HCT116 (cell line): ENCODE data around the gene PIGO. TPM values are rescaled to one million over a fixed set of nuclear protein-coding genes. Genes with fewer than 3 reads are reported as not detected.

Experiments
- ATAC-seq: fragments of 200-7000 bp; cut with Tn5 transposase; 2 replicates; pipeline ENCODE4 v1.9.1; 2020; ENCODE audit warnings: mild to moderate bottlenecking, moderate library complexity
- BruUV-seq: library from RNA; stranded (reverse); fragments of 400-500 nt; replicated peaks from 2 replicates; lab custom pipeline; 2021; lab: Mats Ljungman, UMichigan
- CTCF ChIA-PET: fragments of 300-600 bp; sonication (Branson Sonifier 250); formaldehyde crosslinking; loops from one replicate; lab custom pipeline; 2021; ENCODE audit warnings: antibody characterized with exemption; lab: Charles Lee
- POLR2A ChIA-PET: fragments of 300-600, 350-600 bp; sonication (Branson Sonifier 250); formaldehyde crosslinking; loops from one replicate; lab custom pipeline; 2021; ENCODE audit warnings: antibody characterized with exemption; lab: Charles Lee
- RAD21 ChIA-PET, 2 experiments: fragments of 300-600 bp; sonication (Branson Sonifier 250); formaldehyde crosslinking; loops; one replicate each; lab custom pipeline; 2023; ENCODE audit warnings: low total read pairs in 2 of 2; ENCODE audit not compliant: uncharacterized antibody in 2 of 2, unreplicated experiment in 2 of 2, low non-redundant PET in 1 of 2; lab: Charles Lee
- DNase-seq: peaks from one replicate; pipeline ENCODE4 v3.0.0-alpha.2; 2010; ENCODE audit warnings: low read depth, low spot score
- H2AFZ ChIP-seq: fragments of 200-600 bp; shearing (Covaris generic), sonication (generic); 2 replicates; pipeline ENCODE4 v1.6.1; 2017; ENCODE audit warnings: low read depth, mixed run types, mixed read lengths, antibody characterized with exemption, low read length; ENCODE audit not compliant: poor library complexity, severe bottlenecking
- H3K27ac ChIP-seq: 2 replicates; pipeline ENCODE4 v1.5.1; 2012; ENCODE audit warnings: low read depth, low read length
- H3K27me3 ChIP-seq: fragments of 200-600 bp; sonication (generic); 2 replicates; pipeline ENCODE4 v1.6.1; 2016; ENCODE audit warnings: mixed run types, low read length, mixed read lengths; ENCODE audit not compliant: insufficient read depth
- H3K36me3 ChIP-seq, 2 experiments: fragments of 200-500 bp in 1 of 2; fragments of 200-600 bp in 1 of 2; sonication (Bioruptor generic) in 1 of 2; sonication (generic) in 1 of 2; 2 replicates each; pipeline versions ENCODE4 v1.5.1 to v1.6.1; 2014 to 2016; ENCODE audit warnings: low read length in 2 of 2, inconsistent platforms in 1 of 2, mixed read lengths in 1 of 2, mixed run types in 1 of 2; ENCODE audit not compliant: insufficient read depth in 2 of 2, control insufficient read depth in 1 of 2
- H3K4me1 ChIP-seq, 2 experiments: fragments of 200-600 bp in 1 of 2; sonication (generic) in 1 of 2; 2 replicates each; pipeline versions ENCODE4 v1.5.1 to v1.6.1; 2012 to 2017; ENCODE audit warnings: low read length in 2 of 2, inconsistent platforms in 1 of 2, mild to moderate bottlenecking in 1 of 2, mixed read lengths in 1 of 2, mixed run types in 1 of 2, moderate library complexity in 1 of 2; ENCODE audit not compliant: insufficient read depth in 2 of 2, control insufficient read depth in 1 of 2
- H3K4me2 ChIP-seq: fragments of 200-600 bp; sonication (generic); 2 replicates; pipeline ENCODE4 v1.6.1; 2017; ENCODE audit warnings: mixed run types, low read length, mixed read lengths
- H3K4me3 ChIP-seq, 2 experiments: fragments of 200-600 bp in 1 of 2; sonication (generic) in 1 of 2; replicated peaks in 1 of 2; 2 replicates each; pipeline ENCODE4 v1.5.1; 2011 to 2016; ENCODE audit warnings: low read length in 2 of 2, control low read depth in 1 of 2, low read depth in 1 of 2, mild to moderate bottlenecking in 1 of 2, mixed read lengths in 1 of 2, mixed run types in 1 of 2
- H3K79me2 ChIP-seq: fragments of 200-600 bp; sonication (generic); 2 replicates; pipeline ENCODE4 v1.6.1; 2017; ENCODE audit warnings: mild to moderate bottlenecking, mixed run types, low read length, moderate library complexity, mixed read lengths; ENCODE audit not compliant: insufficient read depth
- H3K9ac ChIP-seq: fragments of 200-600 bp; sonication (generic); 2 replicates; pipeline ENCODE4 v1.6.1; 2016; ENCODE audit warnings: low read length, mixed read lengths
- H3K9me2 ChIP-seq: fragments of 200-600 bp; sonication (generic), shearing (Covaris generic); 2 replicates; pipeline ENCODE4 v1.6.1; 2017; ENCODE audit warnings: mixed run types, mild to moderate bottlenecking, moderate library complexity; ENCODE audit not compliant: insufficient read depth
- H3K9me3 ChIP-seq, 2 experiments: fragments of 200-500 bp in 1 of 2; fragments of 200-600 bp in 1 of 2; sonication (Bioruptor generic) in 1 of 2; sonication (generic) in 1 of 2; 2 replicates each; pipeline ENCODE4 v1.6.1; 2014 to 2017; ENCODE audit warnings: low read length in 2 of 2, mixed read lengths in 2 of 2, inconsistent platforms in 1 of 2, low read depth in 1 of 2, mild to moderate bottlenecking in 1 of 2, mixed run types in 1 of 2, moderate library complexity in 1 of 2; ENCODE audit not compliant: control insufficient read depth in 1 of 2, insufficient read depth in 1 of 2
- H4K20me1 ChIP-seq: fragments of 200-600 bp; sonication (generic), shearing (Covaris generic); 2 replicates; pipeline ENCODE4 v1.6.1; 2017; ENCODE audit warnings: mixed run types, mild to moderate bottlenecking, moderate library complexity; ENCODE audit not compliant: insufficient read depth
- CTCF ChIP-seq, 3 experiments: fragments of 200-600 bp in 1 of 3; sonication (generic) in 1 of 3; IDR thresholded peaks in 2 of 3; conservative IDR thresholded peaks in 1 of 3; 2 replicates each; pipeline ENCODE4 v1.5.1; 2012 to 2017; ENCODE audit warnings: low read depth in 2 of 3, low read length in 2 of 3, antibody characterized with exemption in 1 of 3, borderline replicate concordance in 1 of 3, control low read depth in 1 of 3, mild to moderate bottlenecking in 1 of 3, mixed read lengths in 1 of 3, mixed run types in 1 of 3, moderate library complexity in 1 of 3; ENCODE audit not compliant: insufficient read depth in 1 of 3
- ELF1 ChIP-seq: IDR thresholded peaks from 2 replicates; pipeline ENCODE4 v1.6.1; 2012; ENCODE audit warnings: low read depth, borderline replicate concordance
- EZH2 ChIP-seq: fragments of 200-600 bp; sonication (generic); IDR thresholded peaks from 2 replicates; pipeline ENCODE4 v1.6.1; 2017; ENCODE audit warnings: antibody characterized with exemption, mixed run types
- MAX ChIP-seq: IDR thresholded peaks from 2 replicates; pipeline ENCODE4 v1.6.1; 2012
- POLR2A ChIP-seq: IDR thresholded peaks from 2 replicates; pipeline ENCODE4 v1.7.0; 2011; ENCODE audit warnings: borderline replicate concordance; ENCODE audit not compliant: insufficient read depth, insufficient read length; ENCODE audit errors: extremely low read depth
- REST ChIP-seq: IDR thresholded peaks from 2 replicates; pipeline ENCODE4 v1.6.1; 2012; ENCODE audit warnings: low read depth
- SIN3A ChIP-seq: IDR thresholded peaks from 2 replicates; pipeline ENCODE4 v1.6.1; 2012; ENCODE audit warnings: low read depth
- SP1 ChIP-seq: IDR thresholded peaks from 2 replicates; pipeline ENCODE4 v1.6.1; 2012; ENCODE audit warnings: low read depth
- YY1 ChIP-seq: IDR thresholded peaks from 2 replicates; pipeline ENCODE4 v1.6.1; 2011; ENCODE audit warnings: low read length, low read depth, moderate library complexity, mild to moderate bottlenecking; ENCODE audit not compliant: insufficient replicate concordance; ENCODE audit errors: extremely low read depth
- ZFX ChIP-seq: fragments of 450-650 bp; IDR thresholded peaks from 2 replicates; pipeline ENCODE4 v1.6.1; 2017
- ZNF274 ChIP-seq: fragments of 200-500 bp; sonication (Bioruptor generic); IDR thresholded peaks from 2 replicates; pipeline ENCODE4 v1.6.1; 2014; ENCODE audit warnings: mild to moderate bottlenecking, low read depth, low read length, inconsistent platforms
- intact Hi-C: fragments of 100-400 bp; cut with micrococcal nuclease; formaldehyde crosslinking; loops from 2 replicates; pipeline ENCODE4 v1.10.0; 2022
- total RNA-seq: library from RNA; stranded (reverse); gene quantifications from one replicate; pipeline ENCODE4 v1.2.1, GENCODE V29; 2021; ENCODE audit not compliant: unreplicated experiment

Gene PIGO
- total RNA-seq, 1 experiment from 2014 or later, result 24.0 TPM

DNA sequence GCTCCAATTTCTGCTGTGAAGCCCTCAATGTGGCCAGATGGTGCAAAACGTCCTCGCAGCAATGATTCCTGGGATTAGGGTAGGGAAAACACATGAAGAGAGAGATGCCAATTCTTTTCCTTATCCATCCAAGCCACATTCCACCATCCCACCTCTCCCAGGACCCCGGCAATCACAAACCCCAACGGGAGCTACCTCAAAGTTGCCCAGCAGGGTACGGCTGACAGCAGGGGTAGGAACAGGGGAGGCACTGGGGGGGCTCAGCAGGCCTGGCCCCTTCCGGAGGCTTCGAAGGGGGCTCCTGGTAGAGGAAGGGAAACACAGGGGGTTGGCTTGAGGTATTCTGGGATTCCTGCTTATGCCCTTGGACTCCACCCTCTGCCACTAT lies 9.9 kb upstream of the PIGO start (continued):
- TF ChIP-seq CTCF (IDR thresholded peaks at IDR 0.05 in 2 of 3, conservative IDR thresholded peaks at IDR 0.05 in 1 of 3; ENCODE audit: borderline replicate concordance in 1 of 3, insufficient read depth in 1 of 3, low read depth in 2 of 3, low read length in 2 of 3) (no peak), REST (no peak), ELF1 (no peak), EZH2 (no peak), POLR2A (no peak)
- TF ChIP-seq, all 23 proteins: peak for 0

- Histone ChIP-seq H3K9me3 (no peaks in the 10 kb centered on the region), H4K20me1 (no peaks in the 10 kb centered on the region), H3K27me3 (no peaks in the 10 kb centered on the region), H3K79me2 (peaks cover 22% of the 10 kb centered on the region), H3K4me2 (no peak overlapping the region), H3K36me3 (peaks cover 7 to 10% of the 10 kb centered on the region in 2 experiments), H3K9me2 (no peaks in the 10 kb centered on the region), H3K9ac (no peak overlapping the region), H3K27ac (no peak overlapping the region), H3K4me1 (peaks cover 14 to 35% of the 10 kb centered on the region in 2 experiments), H2AFZ (no peak overlapping the region), H3K4me3 (no peak overlapping the region)
- POLR2A ChIA-PET, result no interaction called here
- no peak for DNase-seq
- RAD21 ChIA-PET, result no interaction called here
- no TSS peak for BruUV-seq
- CTCF ChIA-PET, result no interaction called here
- intact Hi-C loops, result no loop called here
- ATAC-seq, result no peak
- TF ChIP-seq ELF1 (no peak), ZNF274 (no peak), CTCF (IDR thresholded peaks at IDR 0.05 in 2 of 3, conservative IDR thresholded peaks at IDR 0.05 in 1 of 3; ENCODE audit: borderline replicate concordance in 1 of 3, insufficient read depth in 1 of 3, low read depth in 2 of 3, low read length in 2 of 3) (no peak), SP1 (no peak), YY1 (no peak), SIN3A (no peak), MAX (no peak), ZFX (no peak), REST (no peak), EZH2 (no peak)
These were observed 9.4 kb upstream of the PIGO start for GRCh38 chr9:35105571-35106342.
